Measurements from ENCODE around the gene KDM4B. TPM values are rescaled to one million over a fixed set of nuclear protein-coding genes. Genes with fewer than 3 reads are reported as not detected.

KDM4B gene
- total and polyA plus RNA-seq, 7 donors = 7.2 to 46.5 (median 21.4) TPM

DNA sequence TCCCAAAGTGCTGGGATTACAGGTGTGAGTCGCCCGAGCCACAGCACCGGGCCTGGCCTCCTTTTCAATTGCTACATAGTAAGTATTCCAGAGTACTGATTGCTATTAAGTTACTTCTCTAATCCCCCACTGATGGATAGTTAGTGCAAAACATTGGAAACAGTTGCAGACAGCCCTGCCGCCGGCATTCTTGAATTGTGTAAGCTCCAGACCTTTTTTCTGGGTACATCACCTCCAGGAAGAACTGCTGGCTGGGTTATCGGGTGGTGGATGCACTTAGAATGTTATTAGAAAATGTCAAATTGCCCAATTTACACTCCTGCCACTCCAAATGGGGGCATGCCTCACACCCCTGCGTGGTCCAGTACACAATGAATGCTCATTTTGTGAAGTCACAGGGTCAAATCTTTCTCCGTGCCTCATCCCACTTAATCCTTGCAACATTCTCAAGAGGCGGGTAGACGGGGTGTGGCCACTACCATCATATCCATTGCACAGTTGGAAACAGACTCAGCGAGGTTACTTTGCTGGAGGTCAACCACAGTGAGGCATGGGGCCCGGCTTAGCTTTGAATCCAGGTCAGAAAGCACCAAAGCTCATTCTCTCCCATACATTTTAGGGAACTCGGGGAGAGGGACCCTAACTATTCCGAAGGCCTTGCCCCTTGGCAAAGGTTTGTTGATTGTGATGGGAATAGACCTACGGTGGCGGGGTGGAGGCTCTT is 1.0 kb upstream of the KDM4B start:
- peak overlapping the region; percentile 60 to 74 (median 66) for H3K27ac ChIP-seq
- intact Hi-C loops (cut with DNase I) = loop anchor here (2.0 to 5.0 kb wide), 2 partner anchors 63 to 96 kb away; no protein-coding TSS in a partner anchor
- no peaks in the 10 kb centered on the region for H3K36me3 ChIP-seq
- peaks cover 0 to 41% (median 36%) of the 10 kb centered on the region in 4 donors for H3K4me1 ChIP-seq
- DNase-seq = no peak
- WGBS, 2 donors = 62 to 78% methylated on average over 16 of the region's 16 CpGs
- no peaks in the 10 kb centered on the region for H3K9me3 ChIP-seq
- peak overlapping the region in 3 of 4 donors; percentile 30 to 40 (median 31) for H3K4me3 ChIP-seq
- no peaks in the 10 kb centered on the region for H3K27me3 ChIP-seq
- no peak for TF ChIP-seq EP300 (IDR thresholded peaks at IDR 0.05)
- TF ChIP-seq POLR2AphosphoS5 (IDR thresholded peaks at IDR 0.05) = no peak
- TF ChIP-seq POLR2A (IDR thresholded peaks at IDR 0.05) = no peak
- TF ChIP-seq, protein P1, sequence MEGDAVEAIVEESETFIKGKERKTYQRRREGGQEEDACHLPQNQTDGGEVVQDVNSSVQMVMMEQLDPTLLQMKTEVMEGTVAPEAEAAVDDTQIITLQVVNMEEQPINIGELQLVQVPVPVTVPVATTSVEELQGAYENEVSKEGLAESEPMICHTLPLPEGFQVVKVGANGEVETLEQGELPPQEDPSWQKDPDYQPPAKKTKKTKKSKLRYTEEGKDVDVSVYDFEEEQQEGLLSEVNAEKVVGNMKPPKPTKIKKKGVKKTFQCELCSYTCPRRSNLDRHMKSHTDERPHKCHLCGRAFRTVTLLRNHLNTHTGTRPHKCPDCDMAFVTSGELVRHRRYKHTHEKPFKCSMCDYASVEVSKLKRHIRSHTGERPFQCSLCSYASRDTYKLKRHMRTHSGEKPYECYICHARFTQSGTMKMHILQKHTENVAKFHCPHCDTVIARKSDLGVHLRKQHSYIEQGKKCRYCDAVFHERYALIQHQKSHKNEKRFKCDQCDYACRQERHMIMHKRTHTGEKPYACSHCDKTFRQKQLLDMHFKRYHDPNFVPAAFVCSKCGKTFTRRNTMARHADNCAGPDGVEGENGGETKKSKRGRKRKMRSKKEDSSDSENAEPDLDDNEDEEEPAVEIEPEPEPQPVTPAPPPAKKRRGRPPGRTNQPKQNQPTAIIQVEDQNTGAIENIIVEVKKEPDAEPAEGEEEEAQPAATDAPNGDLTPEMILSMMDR (IDR thresholded peaks at IDR 0.05) = no peak

DNA sequence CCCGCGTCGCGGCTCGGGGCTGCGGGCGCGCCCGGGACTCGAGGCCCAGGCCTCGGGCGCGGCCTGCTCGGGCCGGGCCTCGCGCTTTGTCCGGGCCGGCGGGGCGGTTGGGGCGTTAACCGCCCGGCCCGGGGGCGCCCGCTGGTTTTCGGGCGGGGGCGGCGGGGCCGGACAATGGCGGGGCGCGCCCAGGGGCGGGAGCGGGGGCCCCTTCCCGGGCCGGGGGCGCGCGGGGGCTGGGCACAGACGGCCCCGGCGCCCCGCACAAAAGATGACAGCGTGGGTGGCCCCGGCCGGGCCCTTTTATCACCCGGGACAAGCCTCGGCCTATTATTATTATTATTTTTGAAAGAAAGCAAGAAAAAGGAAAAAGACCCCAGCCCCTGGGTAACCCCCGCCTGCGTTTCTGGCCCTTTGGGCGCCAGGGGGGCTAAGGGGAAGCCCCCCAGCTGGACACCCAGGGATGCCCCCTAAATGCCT is 419 bp downstream of the KDM4B start:
- no peaks in the 10 kb centered on the region for H3K36me3 ChIP-seq
- no peaks in the 10 kb centered on the region for H3K27me3 ChIP-seq
- WGBS, 2 donors = 1% methylated on average over 54 of the region's 54 CpGs
- TF ChIP-seq, protein P1 (IDR thresholded peaks at IDR 0.05) = no peak
- TF ChIP-seq EP300 (IDR thresholded peaks at IDR 0.05) (no peak), POLR2AphosphoS5 (IDR thresholded peaks at IDR 0.05) (no peak), POLR2A (IDR thresholded peaks at IDR 0.05) (no peak)
- H3K9me3 ChIP-seq = no peaks in the 10 kb centered on the region
- peak overlapping the region; percentile 66 to 80 (median 70) for H3K27ac ChIP-seq
- H3K4me1 ChIP-seq = peaks cover 0 to 52% (median 42%) of the 10 kb centered on the region in 4 donors
- no peak for DNase-seq
- peak overlapping the region; percentile 66 to 85 (median 78) for H3K4me3 ChIP-seq
- intact Hi-C loops (cut with DNase I) = loop anchor here (2.0 to 5.0 kb wide), 2 partner anchors 61 to 97 kb away; no protein-coding TSS in a partner anchor

DNA sequence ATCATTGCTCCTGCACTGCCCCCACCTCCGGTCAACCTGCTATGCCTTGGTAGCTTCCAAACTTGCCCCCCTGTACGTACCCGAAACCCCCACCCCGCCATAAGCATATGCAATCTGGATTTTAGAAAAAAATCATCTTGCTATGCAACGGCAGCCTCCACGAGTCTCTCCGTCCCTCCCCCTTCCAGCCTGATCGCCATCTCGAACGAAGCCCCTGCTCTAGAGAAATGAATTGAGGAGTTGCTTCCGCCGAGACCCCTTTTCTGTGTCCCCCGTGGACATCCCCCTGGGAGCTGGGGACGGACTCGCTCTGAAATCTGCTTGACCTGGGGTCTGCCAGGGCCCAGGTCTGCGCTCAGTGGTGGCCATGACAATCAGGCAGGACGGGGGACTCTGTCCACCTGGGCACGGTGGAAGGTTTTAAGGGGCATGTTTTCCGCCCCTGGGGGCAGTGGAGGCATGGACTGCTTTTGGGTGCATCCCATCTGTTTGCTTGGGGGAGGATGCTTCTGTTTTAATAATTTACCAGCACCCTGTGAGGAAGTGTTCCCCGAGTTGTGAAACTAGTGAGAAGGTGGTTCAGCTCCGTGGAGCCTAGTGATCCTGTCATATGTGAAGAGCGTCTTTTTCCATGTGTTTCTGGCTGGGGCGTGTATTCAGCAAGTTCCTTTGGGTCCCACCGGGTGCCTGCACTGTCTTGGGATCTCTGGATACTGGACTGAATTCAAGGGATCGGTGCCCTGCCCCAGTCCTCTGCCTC is 1.0 kb downstream of the KDM4B start:
- TF ChIP-seq, protein P1 (IDR thresholded peaks at IDR 0.05) = no peak
- TF ChIP-seq EP300 (IDR thresholded peaks at IDR 0.05) = no peak
- TF ChIP-seq POLR2AphosphoS5 (IDR thresholded peaks at IDR 0.05) = peak in 1 of 4 donors; percentile 24
- no peak for TF ChIP-seq POLR2A (IDR thresholded peaks at IDR 0.05)
- Histone ChIP-seq H3K27ac (peak overlapping the region; percentile 66 to 80 (median 70)), H3K4me1 (peaks cover 0 to 58% (median 48%) of the 10 kb centered on the region in 4 donors), H3K4me3 (peak overlapping the region; percentile 66 to 85 (median 78)), H3K36me3 (no peaks in the 10 kb centered on the region), H3K27me3 (no peaks in the 10 kb centered on the region), H3K9me3 (no peaks in the 10 kb centered on the region)
- no peak for DNase-seq
- WGBS, 2 donors = 2 to 5% methylated on average over 25 of the region's 25 CpGs
- intact Hi-C loops (cut with DNase I) = loop anchor here (2.0 to 10.0 kb wide), 4 partner anchors 61 to 1095 kb away; partner anchors contain the start of gene DPP9

DNA sequence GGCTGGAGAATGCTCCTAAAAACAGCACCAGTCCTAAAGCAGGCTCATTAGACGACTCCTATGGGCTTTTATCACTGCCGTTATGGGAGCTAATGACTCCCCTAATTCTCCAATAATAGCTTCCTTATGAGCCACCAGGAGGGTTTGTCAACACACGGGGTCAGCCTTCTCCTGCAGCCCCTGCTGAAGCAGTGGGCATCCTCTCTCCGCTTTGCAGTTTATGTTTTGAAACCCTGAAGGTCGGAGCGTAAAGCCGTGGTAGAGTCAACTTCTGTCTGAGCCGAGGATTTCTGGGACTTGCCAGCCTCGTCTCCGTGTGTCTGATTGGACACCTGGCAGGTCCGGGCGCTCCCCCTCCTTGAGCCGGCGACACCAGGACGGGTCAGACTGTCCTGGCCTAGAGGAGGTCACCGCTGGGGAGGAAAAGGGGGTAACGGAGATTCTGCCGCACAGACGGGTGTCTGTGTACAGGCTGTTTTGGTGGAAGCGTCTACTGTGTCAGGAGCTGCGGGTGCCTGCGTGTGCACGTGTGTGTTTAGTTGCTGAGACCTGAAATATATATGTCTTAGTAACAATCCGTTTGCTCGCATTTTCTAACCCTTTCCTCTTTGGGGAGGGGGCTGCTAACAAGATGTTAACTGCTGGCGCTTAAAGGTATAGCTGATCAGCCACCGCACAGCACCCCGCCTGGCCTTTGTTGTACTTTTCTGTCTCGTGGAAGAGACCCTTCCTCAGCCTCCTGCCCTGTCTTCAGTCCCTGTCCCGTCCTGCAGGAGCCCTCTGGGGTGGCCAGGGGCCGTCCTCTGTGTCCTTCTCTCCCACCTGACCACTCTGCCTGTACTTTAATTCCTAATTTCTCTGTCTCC is 1.9 kb downstream of the KDM4B start:
- 5 to 28% methylated on average over 31 of the region's 31 CpGs for WGBS, 2 donors
- peaks cover 0 to 66% (median 56%) of the 10 kb centered on the region in 4 donors for H3K4me1 ChIP-seq
- intact Hi-C loops (cut with DNase I) = loop anchor here (10.0 kb wide), 2 partner anchors 246 to 1094 kb away; partner anchors contain the start of gene DPP9
- H3K27me3 ChIP-seq = no peaks in the 10 kb centered on the region
- no peaks in the 10 kb centered on the region for H3K36me3 ChIP-seq
- peak; percentile 76 for DNase-seq
- H3K27ac ChIP-seq = peak overlapping the region; percentile 66 to 80 (median 70)
- TF ChIP-seq POLR2AphosphoS5 (IDR thresholded peaks at IDR 0.05) (peak in 1 of 4 donors; percentile 28), EP300 (IDR thresholded peaks at IDR 0.05) (no peak), POLR2A (IDR thresholded peaks at IDR 0.05) (no peak)
- TF ChIP-seq, protein P1 (IDR thresholded peaks at IDR 0.05) = no peak
- no peaks in the 10 kb centered on the region for H3K9me3 ChIP-seq
- H3K4me3 ChIP-seq = peak overlapping the region; percentile 66 to 85 (median 78)
